OCI-LY3 (cell line): ENCODE data around the gene NLE1.

Source experiments
- CTCF ChIP-seq: fragments of 200-600, 300-600 bp; sonication (generic); IDR thresholded peaks from 2 replicates; pipeline ENCODE4 v1.5.1; 2014; ENCODE audit warnings: antibody characterized with exemption, low read length, low read depth
- EZH2phosphoT487 ChIP-seq: fragments of 200-600 bp; shearing (Covaris generic); IDR thresholded peaks from 2 replicates; pipeline ENCODE4 v1.6.1; 2018; ENCODE audit warnings: antibody characterized with exemption, mixed run types, low read depth

- no peak for TF ChIP-seq CTCF
- no peak for TF ChIP-seq EZH2phosphoT487
Observed at GRCh38 chr17:35148144-35148543, 6.0 kb upstream of the NLE1 start.
